ENCODE results near the gene NAP1L4. TPM values are rescaled to one million over a fixed set of nuclear protein-coding genes. Genes with fewer than 3 reads are reported as not detected.
"Not testable (repeated sequence)": the region's sequence is repeated elsewhere in the genome, so short reads cannot be mapped to it uniquely, and the experiment has no call there.

NAP1L4 gene
- polyA plus RNA-seq, 3 donors from 2014 or later, result 131 to 157 (median 139) TPM

DNA sequence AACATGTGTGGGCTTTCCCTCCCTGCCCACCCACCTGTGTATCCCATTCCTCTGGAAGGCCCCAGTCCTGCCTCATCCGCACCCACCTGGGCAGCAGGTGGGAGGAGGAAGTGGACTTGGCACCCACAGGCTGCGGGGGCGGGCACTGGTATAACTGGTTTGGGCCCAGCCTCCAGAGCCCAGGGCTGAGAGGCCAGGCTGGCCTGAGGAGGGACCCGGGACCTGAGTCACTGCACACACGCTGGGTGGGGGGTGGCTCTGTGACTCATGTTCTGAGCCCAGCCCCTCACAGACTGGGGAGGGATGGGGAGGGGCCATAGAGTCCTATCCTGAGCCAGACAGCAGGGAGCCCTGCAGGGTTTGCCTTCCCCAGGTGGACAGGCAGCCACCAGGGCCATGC lies 79.6 kb downstream of the NAP1L4 start:
- Mint-ChIP-seq H3K9me3 (no peaks in the 10 kb centered on the region), H3K4me3 (no peak overlapping the region), H3K27me3 (ENCODE audit: low read depth in 3 of 3) (no peaks in the 10 kb centered on the region)

DNA sequence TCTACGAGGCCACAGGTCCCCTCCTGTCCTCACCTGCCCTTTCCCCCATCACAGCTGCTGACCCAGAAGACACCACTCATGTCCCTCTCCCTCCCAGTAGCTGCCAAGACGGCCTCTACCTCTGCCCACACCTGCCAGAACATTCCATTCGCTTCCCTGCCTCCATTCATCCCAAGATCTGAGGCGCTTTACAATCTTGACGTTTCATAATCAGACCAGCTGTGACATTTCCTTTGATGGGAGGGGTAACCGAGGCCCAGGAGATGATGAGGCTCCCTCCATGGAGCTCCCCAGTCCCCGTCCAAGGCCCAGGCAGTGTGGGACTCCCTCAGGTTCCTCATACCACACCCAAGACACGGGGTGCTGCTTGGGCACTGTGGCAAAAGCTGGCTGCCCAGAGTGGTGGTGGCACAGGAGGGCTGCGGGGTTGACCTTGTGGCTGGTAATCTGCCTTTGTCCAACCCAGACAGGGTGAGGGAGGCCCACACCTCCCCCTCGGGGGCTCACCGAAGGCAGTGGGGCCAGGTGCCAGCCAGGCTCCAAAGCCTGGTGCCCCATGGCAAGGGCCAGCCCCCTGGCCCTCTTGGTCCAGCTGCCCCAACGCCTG lies 80.2 kb downstream of the NAP1L4 start:
- H3K36me3 Mint-ChIP-seq, result peaks cover 0 to under 1% (median 0%) of the 10 kb centered on the region in 3 donors
- no peak overlapping the region for H3K4me3 Mint-ChIP-seq
- H3K4me1 Mint-ChIP-seq, result peaks cover 0 to 9% of the 10 kb centered on the region in 2 donors
- H3K27ac Mint-ChIP-seq, result peak overlapping the region in 1 of 6 donors; percentile 16
- H3K9me3 Mint-ChIP-seq, result no peaks in the 10 kb centered on the region
- no peaks in the 10 kb centered on the region for H3K27me3 Mint-ChIP-seq (ENCODE audit: low read depth in 3 of 3)
- DNase-seq, result no peak

More for the DNA sequence above, 79.6 kb downstream of the NAP1L4 start:
- no peak overlapping the region for H3K27ac Mint-ChIP-seq
- DNase-seq, result no peak
- peaks cover 0 to 9% of the 10 kb centered on the region in 2 donors for H3K4me1 Mint-ChIP-seq
- H3K36me3 Mint-ChIP-seq, result no peaks in the 10 kb centered on the region

DNA sequence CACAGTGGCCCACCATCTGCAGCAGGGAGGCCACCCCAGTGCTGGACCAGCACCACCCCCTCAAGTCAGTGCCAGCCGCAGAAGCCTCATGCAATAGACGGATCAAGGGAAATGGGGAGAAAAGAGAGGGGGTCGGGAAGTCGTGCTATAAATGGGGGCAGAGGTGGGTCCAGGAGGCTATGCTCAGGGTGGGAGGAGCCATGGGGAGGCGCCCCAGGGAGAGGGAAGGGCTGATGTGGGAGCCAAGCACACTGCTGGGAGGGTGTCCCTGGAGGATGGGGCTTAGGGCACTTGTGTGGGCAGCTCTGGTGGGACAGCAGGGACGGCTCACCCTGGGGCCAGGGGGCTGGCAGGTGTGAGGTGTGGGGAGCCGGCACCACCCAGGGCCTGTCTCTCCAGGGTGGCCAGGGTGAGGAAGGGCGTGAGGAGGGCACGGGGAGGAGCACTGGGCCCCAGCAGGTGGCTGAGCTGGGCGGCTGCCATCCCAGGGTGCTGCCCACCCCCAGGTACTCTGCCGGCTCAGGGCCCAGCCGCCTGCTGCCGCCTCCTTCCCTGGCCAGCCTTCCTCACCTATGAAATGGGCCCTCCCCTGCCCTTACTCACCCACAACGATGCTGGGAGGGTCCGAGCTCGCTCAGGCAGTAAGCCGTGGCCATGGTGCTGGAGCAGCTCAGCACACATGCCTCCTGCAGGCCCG lies 80.9 kb downstream of the NAP1L4 start:
- Mint-ChIP-seq H3K4me1 (peaks cover 0 to 9% of the 10 kb centered on the region in 2 donors), H3K9me3 (no peaks in the 10 kb centered on the region), H3K27ac (no peak overlapping the region), H3K4me3 (no peak overlapping the region), H3K36me3 (peaks cover 0 to 6% (median 5%) of the 10 kb centered on the region in 3 donors), H3K27me3 (ENCODE audit: low read depth in 3 of 3) (no peaks in the 10 kb centered on the region)
- DNase-seq, result no peak

DNA sequence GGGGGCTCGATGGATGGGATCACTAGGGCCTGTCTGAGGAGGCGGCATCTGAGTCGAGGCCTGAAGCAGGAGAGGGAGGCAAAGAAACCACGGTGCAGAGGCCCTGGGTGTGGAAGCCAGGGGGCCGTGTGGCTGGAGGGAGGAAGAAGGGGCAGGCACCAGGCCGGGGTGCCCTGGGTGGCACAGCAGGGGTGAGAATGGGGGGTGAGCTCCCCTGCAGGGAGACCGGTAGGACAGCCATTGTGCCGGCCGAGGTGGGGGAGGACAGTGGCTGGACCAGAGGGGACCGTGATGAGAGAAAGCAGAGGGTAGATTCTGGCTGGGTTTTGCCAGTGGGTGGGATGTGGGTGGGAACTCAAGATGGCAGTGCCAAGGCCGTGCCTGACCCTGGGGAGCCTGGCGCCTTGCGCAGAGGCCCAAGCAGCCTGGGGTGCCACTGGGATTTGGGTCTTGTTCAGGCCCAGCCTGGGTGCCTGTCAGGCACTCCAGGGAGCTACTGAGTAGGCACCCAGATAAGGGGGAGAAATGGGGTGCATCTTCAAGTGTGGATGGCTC lies 81.7 kb downstream of the NAP1L4 start:
- DNase-seq, result no peak
- peaks cover 0 to 13% of the 10 kb centered on the region in 2 donors for H3K4me1 Mint-ChIP-seq
- peak overlapping the region in 1 of 6 donors; percentile 69 for H3K27ac Mint-ChIP-seq
- no peak overlapping the region for H3K4me3 Mint-ChIP-seq
- H3K9me3 Mint-ChIP-seq, result peaks cover 0 to 1% (median 0%) of the 10 kb centered on the region in 6 donors
- H3K27me3 Mint-ChIP-seq (ENCODE audit: low read depth in 3 of 3), result peaks cover 0 to under 1% (median 0%) of the 10 kb centered on the region in 3 donors
- peaks cover 6 to 13% (median 12%) of the 10 kb centered on the region in 3 donors for H3K36me3 Mint-ChIP-seq

DNA sequence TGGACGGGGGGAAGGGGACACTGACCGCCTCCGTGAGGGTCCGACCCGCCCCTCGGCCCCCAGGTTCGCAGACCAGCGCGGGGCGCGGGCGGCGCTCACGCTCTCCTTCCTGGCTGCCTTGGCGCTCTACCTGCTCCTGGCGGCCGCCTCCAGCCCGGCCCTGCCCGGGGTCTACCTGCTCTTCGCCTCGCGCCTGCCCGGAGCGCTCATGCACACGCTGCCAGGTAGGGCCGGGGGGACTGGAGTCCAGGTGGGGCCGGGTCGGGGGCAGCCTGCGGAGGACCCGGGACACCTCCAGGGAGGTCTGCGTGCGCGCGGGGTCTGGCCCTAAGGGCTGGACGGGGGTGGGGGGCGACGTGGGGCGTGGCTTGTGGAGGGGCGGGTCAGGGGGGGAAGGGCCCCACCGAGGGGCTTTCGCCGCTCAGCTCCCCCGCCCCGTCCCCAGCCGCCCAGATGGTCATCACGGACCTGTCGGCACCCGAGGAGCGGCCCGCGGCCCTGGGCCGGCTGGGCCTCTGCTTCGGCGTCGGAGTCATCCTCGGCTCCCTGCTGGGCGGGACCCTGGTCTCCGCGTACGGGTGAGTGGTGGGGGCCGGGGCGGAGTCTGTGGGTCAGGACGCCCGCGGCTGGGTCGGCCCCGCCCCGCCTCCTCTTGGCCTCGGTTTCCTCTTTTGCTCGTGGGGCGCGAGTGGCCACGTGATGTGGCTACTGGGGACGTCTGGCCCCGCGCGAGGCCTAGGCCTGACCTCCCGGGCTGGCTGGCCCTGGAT lies 82.8 kb downstream of the NAP1L4 start:
- H3K27ac Mint-ChIP-seq, result no peak overlapping the region
- H3K36me3 Mint-ChIP-seq, result peaks cover 12 to 21% (median 21%) of the 10 kb centered on the region in 3 donors
- H3K27me3 Mint-ChIP-seq (ENCODE audit: low read depth in 3 of 3), result peaks cover 0 to 3% (median 1%) of the 10 kb centered on the region in 3 donors
- no peak overlapping the region for H3K4me3 Mint-ChIP-seq
- peaks cover 0 to 2% (median 0%) of the 10 kb centered on the region in 6 donors for H3K9me3 Mint-ChIP-seq
- DNase-seq, result no peak
- H3K4me1 Mint-ChIP-seq, result peaks cover 0 to 12% of the 10 kb centered on the region in 2 donors

DNA sequence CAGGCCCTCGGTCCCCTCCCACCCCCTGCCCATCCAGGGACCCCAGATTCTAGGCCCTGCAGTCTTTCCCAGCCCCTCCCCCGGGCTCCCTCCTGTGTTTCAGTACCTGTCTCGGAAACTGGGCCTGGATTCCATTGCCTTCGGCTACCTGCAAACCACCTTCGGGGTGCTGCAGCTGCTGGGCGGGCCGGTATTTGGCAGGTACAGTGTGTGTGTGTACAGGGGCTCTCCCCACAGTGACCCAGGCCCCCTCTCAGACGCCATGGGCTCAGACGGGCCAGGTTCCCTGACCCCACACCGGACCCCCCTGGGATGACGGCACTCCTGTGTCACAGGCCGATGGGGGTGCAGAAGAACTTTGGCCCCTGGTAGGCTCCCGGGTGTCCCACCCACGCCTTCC lies 84.0 kb downstream of the NAP1L4 start:
- Mint-ChIP-seq H3K27ac (no peak overlapping the region), H3K4me1 (peaks cover 9 to 12% of the 10 kb centered on the region in 2 donors), H3K27me3 (ENCODE audit: low read depth in 3 of 3) (peaks cover 0 to 3% (median 1%) of the 10 kb centered on the region in 3 donors), H3K9me3 (peaks cover 0 to 2% (median 0%) of the 10 kb centered on the region in 6 donors), H3K4me3 (no peak overlapping the region), H3K36me3 (peaks cover 12 to 21% (median 21%) of the 10 kb centered on the region in 3 donors)
- DNase-seq, result no peak

DNA sequence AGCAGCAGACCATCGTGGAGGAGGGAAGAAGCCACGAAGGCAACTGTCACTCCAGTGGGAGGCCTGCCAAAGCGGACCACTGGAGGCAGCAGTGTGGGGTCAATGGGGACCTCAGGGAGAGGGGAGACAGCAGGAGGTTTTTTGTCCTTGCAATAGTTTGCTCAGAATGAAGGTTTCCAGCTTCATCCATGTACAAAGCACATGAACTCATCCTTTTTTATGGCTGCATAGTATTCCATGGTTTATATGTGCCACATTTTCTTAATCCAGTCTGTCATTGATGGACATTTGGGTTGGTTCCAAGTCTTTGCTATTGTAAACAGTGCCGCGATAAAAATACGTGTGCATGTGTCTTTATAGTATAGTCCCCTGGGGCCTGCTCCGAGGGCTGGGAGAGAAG lies 86.8 kb downstream of the NAP1L4 start:
- H3K27me3 Mint-ChIP-seq (ENCODE audit: low read depth in 3 of 3); DNase-seq; H3K9me3 Mint-ChIP-seq; H3K4me3 Mint-ChIP-seq: not testable (repeated sequence)
- Mint-ChIP-seq H3K4me1 (peaks cover 19 to 29% of the 10 kb centered on the region in 2 donors), H3K27ac (peak overlapping the region in 2 of 6 donors; percentile 45 to 57), H3K36me3 (peaks cover 12 to 21% (median 21%) of the 10 kb centered on the region in 3 donors)

DNA sequence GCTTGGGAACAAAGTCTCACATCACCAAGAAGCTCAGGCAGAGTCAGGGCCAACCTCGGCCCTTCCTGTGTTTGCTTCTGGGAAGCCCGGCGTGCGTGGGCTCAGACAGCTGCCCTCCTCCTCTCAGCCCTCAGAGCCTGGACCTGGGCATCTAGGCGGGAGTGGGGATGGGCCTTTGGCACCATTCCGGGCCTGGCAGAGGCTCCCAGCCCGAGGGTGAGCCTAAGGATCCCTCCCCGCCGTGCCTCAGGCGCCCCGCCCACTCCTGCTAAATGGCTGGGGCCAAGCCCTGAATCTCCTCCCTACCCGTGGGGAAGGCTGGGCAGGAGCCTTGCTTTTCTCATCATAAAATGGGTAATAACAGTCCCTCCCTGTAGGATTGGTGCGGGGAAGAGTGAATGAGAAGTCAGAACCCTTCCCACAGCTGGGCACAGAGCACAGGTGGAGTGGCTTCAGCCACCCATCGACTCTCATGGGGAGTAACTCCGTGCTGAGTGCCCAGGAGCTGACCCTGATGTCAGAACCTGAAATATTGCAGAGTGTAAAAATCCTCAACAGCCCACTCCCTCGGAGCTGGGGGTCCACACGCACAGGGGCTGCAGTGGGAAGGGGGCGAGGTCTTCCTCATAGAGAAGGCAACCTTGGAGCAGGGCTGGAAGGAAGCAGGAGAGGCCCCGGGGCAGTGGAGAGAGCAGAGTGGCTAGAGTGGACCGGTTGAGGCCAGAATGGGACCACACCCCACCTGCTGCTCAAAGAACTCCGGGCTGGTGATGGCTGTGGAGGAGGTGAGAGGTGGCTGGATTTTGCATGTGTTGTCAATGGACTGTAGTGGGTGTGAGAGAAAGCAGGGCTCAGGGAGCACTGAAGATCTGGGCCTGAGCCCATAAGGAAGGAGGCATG lies 87.7 kb downstream of the NAP1L4 start:
- peaks cover 3 to 7% (median 4%) of the 10 kb centered on the region in 3 donors for H3K27me3 Mint-ChIP-seq (ENCODE audit: low read depth in 3 of 3)
- H3K27ac Mint-ChIP-seq, result peak overlapping the region in 2 of 6 donors; percentile 80 to 86
- H3K4me3 Mint-ChIP-seq, result peak overlapping the region in 2 of 5 donors; percentile 74 to 76
- H3K36me3 Mint-ChIP-seq, result peaks cover 12 to 21% (median 21%) of the 10 kb centered on the region in 3 donors
- DNase-seq, result no peak
- H3K9me3 Mint-ChIP-seq, result peaks cover 0 to 4% (median 0%) of the 10 kb centered on the region in 6 donors
- H3K4me1 Mint-ChIP-seq, result peaks cover 27 to 37% of the 10 kb centered on the region in 2 donors

DNA sequence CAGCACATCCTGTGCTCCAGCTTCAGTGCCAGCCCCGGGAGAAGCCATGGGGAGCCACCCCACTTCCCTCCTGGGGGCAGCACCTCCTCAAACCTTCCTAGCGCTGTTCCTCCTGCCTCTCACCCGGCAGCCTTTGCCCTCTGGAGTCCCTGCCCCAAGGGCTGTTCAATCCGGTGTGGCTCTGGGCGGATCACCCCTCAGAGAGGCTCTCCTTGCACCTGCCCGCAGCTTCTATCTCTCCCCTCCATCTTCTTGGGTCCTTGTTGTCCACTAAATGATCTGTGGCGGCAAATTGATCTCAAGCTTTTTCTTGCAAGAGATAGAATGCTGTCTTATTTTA lies 88.5 kb downstream of the NAP1L4 start:
- H3K36me3 Mint-ChIP-seq, result peaks cover 12 to 21% (median 21%) of the 10 kb centered on the region in 3 donors
- peak overlapping the region; percentile 60 to 76 (median 74) for H3K4me3 Mint-ChIP-seq
- H3K4me1 Mint-ChIP-seq, result peaks cover 35 to 45% of the 10 kb centered on the region in 2 donors
- no peak for DNase-seq
- H3K27ac Mint-ChIP-seq, result peak overlapping the region in 4 of 6 donors; percentile 50 to 86 (median 77)
- peaks cover 6 to 7% (median 6%) of the 10 kb centered on the region in 3 donors for H3K27me3 Mint-ChIP-seq (ENCODE audit: low read depth in 3 of 3)
- H3K9me3 Mint-ChIP-seq, result peaks cover 0 to 4% (median 0%) of the 10 kb centered on the region in 6 donors

DNA sequence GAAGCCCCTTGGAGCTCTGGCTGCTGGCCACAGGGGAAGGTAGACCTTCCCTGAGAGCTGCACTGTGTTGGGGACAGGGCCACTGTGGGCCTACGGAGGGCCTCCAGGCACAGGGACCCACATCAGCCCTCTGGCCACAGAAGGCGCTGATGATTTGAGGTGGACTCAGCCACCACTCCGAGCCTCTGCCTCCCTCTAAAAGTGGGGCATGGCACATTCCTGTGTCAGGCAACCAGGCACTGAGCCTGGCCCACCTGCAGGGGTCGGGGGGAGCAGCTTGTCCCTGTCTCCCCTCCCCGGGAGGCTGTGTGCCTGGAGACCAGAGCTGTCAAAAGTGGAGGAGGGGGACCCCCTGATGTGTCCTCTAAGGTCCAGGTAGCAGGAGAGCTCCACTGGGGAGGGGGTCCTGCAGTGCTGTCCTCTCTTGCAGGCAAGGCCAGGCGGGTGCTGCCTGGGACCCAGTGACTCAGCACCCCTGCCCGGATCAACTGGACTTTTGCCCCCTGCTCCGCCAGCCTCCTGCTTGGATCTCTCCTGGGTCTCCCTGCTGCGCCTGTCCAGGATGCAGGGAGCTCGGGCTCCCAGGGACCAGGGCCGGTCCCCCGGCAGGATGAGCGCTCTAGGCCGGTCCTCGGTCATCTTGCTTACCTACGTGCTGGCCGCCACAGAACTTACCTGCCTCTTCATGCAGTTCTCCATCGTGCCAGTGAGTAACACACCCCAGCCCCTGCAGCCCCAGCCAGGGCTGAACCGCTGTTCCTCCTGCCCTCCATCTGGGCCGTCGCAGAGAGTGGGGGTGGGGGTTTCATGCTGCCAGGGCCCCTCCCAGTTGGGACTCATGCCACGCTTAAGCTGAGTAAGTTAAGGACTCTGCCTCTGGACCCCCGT lies 89.1 kb downstream of the NAP1L4 start:
- peaks cover 12 to 21% (median 21%) of the 10 kb centered on the region in 3 donors for H3K36me3 Mint-ChIP-seq
- peaks cover 41 to 51% of the 10 kb centered on the region in 2 donors for H3K4me1 Mint-ChIP-seq
- H3K4me3 Mint-ChIP-seq, result peak overlapping the region; percentile 74 to 81 (median 79)
- peaks cover 0 to 4% (median 0%) of the 10 kb centered on the region in 6 donors for H3K9me3 Mint-ChIP-seq
- peaks cover 6 to 8% (median 8%) of the 10 kb centered on the region in 3 donors for H3K27me3 Mint-ChIP-seq (ENCODE audit: low read depth in 3 of 3)
- no peak for DNase-seq
- H3K27ac Mint-ChIP-seq, result peak overlapping the region in 4 of 6 donors; percentile 19 to 71 (median 63)

DNA sequence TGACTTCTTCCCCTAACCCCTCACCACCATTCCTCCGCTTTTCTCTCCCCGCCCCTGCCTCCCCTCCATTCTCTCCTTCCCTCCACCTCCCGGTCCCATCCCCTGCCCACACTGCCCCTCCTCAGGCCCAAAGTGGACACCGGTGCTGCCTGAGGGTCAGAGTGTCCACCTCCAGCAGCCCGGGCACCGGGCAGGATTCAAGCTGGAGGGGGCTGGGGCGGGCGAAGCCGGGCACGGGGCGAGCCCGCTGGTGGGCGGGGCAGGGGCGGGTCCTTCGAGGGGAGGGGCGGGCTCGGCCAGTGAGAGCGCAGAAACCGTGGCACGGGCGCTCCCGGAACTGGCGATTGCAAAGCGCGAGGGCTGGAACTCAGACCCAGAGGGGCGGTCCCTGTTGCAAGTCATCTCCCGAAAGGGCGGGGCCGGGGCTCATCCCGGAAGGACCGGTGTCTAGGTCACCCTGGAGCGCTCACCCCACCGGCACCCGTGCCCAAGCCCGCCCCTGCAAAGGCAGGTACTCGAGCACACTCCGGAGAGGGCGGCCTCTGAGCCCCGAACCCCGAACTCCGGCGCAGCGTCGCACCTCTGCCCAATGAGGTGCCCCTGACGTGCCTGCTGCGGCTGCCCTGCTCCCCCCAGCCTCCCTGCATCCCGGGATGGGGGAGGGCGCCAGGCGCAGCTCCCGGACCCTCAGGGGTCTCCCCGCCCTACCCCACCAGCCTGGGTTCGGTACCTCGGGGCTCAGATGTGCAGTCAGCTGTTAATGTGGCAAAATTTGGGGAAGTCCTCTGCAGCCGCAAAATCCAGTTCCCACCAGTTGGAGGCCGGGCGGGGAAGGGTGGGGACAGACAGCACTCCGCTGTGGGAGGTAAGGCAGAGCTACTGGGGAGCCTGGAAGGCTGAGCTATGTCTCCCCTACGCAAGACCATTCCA lies 90.0 kb downstream of the NAP1L4 start:
- peaks cover 0 to 4% (median 0%) of the 10 kb centered on the region in 6 donors for H3K9me3 Mint-ChIP-seq
- DNase-seq, result peak; percentile 84 to 90 (median 89)
- peak overlapping the region; percentile 19 to 82 (median 63) for H3K27ac Mint-ChIP-seq
- H3K36me3 Mint-ChIP-seq, result peaks cover 12 to 21% (median 21%) of the 10 kb centered on the region in 3 donors
- peaks cover 46 to 56% of the 10 kb centered on the region in 2 donors for H3K4me1 Mint-ChIP-seq
- H3K27me3 Mint-ChIP-seq (ENCODE audit: low read depth in 3 of 3), result peaks cover 6 to 9% (median 8%) of the 10 kb centered on the region in 3 donors
- peak overlapping the region; percentile 75 to 81 (median 80) for H3K4me3 Mint-ChIP-seq
